OCI-LY1 (cell line): ENCODE data around the gene RASGRF1.

Experiments
- H2AFZ ChIP-seq: fragments of 200-600 bp; sonication (generic), shearing (Covaris generic); 2 replicates; pipeline ENCODE4 v1.6.0; 2014; ENCODE audit warnings: antibody characterized with exemption, mild to moderate bottlenecking, low read length
- H3F3A ChIP-seq: fragments of 200-600 bp; sonication (generic), shearing (Covaris generic); 2 replicates; pipeline ENCODE4 v1.6.0; 2014; ENCODE audit warnings: mild to moderate bottlenecking, antibody characterized with exemption, low read length, moderate library complexity; ENCODE audit not compliant: insufficient read depth
- H3K27ac ChIP-seq: fragments of 200-600 bp; sonication (generic); 2 replicates; pipeline ENCODE4 v1.5.1; 2014; ENCODE audit warnings: low read length, mixed run types, mild to moderate bottlenecking, low read depth; ENCODE audit not compliant: poor library complexity, severe bottlenecking
- H3K27me3 ChIP-seq: fragments of 200-600 bp; sonication (generic); 2 replicates; pipeline ENCODE4 v1.6.0; 2014; ENCODE audit warnings: antibody characterized with exemption, mild to moderate bottlenecking, low read length, moderate library complexity; ENCODE audit not compliant: insufficient read depth
- H3K36me3 ChIP-seq: fragments of 200-600 bp; sonication (generic); 2 replicates; pipeline ENCODE4 v1.6.1; 2014; ENCODE audit warnings: mild to moderate bottlenecking, antibody characterized with exemption, low read length, moderate library complexity, mixed read lengths; ENCODE audit not compliant: insufficient read depth
- H3K4me1 ChIP-seq: fragments of 200-600 bp; sonication (generic); 2 replicates; pipeline ENCODE4 v1.5.1; 2014; ENCODE audit warnings: mild to moderate bottlenecking, low read length, moderate library complexity; ENCODE audit not compliant: insufficient read depth, severe bottlenecking
- H3K4me2 ChIP-seq: fragments of 200-600 bp; sonication (generic), shearing (Covaris generic); 2 replicates; pipeline ENCODE4 v1.6.1; 2014; ENCODE audit warnings: low read length
- H3K4me3 ChIP-seq: fragments of 200-600 bp; sonication (generic); 2 replicates; pipeline ENCODE4 v1.5.1; 2014; ENCODE audit warnings: low read length, low read depth, mild to moderate bottlenecking, mixed read lengths; ENCODE audit not compliant: poor library complexity, severe bottlenecking
- H3K79me2 ChIP-seq: fragments of 200-600 bp; shearing (Covaris generic); 2 replicates; pipeline ENCODE4 v1.6.1; 2016; ENCODE audit warnings: mixed run types, low read length, mixed read lengths; ENCODE audit not compliant: insufficient read depth
- H3K9ac ChIP-seq: fragments of 200-600 bp; sonication (generic), shearing (Covaris generic); 2 replicates; pipeline ENCODE4 v1.6.1; 2014; ENCODE audit warnings: mild to moderate bottlenecking, low read length, mixed read lengths
- H3K9me2 ChIP-seq: fragments of 200-600 bp; sonication (generic), shearing (Covaris generic); 2 replicates; pipeline ENCODE4 v1.6.1; 2014; ENCODE audit warnings: low read depth, mild to moderate bottlenecking, low read length, mixed read lengths
- H3K9me3 ChIP-seq: fragments of 200-600 bp; shearing (Covaris generic); 2 replicates; pipeline ENCODE4 v1.6.1; 2014; ENCODE audit warnings: low read length, mixed read lengths
- H4K20me1 ChIP-seq: fragments of 200-600 bp; sonication (generic), shearing (Covaris generic); 2 replicates; pipeline ENCODE4 v1.6.0; 2016; ENCODE audit warnings: mild to moderate bottlenecking, low read length; ENCODE audit not compliant: insufficient read depth
- EZH2 ChIP-seq: fragments of 200-600 bp; sonication (generic), shearing (Covaris generic); IDR thresholded peaks from 2 replicates; pipeline ENCODE4 v1.8.0; 2017; ENCODE audit warnings: borderline replicate concordance, mixed run types, mild to moderate bottlenecking, antibody characterized with exemption, low read length, moderate library complexity, mixed read lengths
- TF ChIP-seq, protein P1 (sequence below): fragments of 200-600 bp; sonication (generic), shearing (Covaris generic); IDR thresholded peaks from 2 replicates; pipeline ENCODE4 v1.5.1; 2017; ENCODE audit warnings: mild to moderate bottlenecking, antibody characterized with exemption, low read length, moderate library complexity, mixed read lengths

RASGRF1 gene

DNA sequence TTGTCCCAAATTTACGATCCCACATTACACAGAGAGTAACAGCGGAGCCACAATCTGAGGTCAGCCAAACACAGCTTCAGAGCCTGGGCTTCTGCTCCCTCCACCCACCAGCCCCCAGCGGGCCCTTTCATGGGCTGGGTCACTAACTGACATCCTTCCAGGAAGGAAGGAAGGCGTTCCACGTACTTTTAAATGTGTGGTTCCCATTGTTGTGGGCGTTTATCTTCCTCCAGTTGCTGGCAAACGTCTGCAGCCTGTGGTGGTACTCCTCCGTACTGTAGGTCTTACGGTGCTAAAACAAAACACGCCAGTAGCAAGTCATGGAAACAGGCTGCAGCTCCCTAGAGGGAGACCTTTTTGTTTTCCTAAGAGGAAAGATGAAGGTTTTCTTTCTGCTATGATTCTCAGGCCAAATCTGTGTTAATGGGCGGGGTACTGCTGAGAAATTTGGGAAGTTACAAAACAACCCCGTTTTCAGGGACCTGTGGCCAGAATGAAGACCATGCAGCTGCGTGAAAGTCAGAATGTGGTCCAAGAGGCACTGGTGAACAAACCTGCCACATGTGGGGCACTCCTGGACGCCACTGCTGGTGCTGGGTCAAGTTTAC is 153.3 kb downstream of the RASGRF1 start:
- TF ChIP-seq, protein P1, sequence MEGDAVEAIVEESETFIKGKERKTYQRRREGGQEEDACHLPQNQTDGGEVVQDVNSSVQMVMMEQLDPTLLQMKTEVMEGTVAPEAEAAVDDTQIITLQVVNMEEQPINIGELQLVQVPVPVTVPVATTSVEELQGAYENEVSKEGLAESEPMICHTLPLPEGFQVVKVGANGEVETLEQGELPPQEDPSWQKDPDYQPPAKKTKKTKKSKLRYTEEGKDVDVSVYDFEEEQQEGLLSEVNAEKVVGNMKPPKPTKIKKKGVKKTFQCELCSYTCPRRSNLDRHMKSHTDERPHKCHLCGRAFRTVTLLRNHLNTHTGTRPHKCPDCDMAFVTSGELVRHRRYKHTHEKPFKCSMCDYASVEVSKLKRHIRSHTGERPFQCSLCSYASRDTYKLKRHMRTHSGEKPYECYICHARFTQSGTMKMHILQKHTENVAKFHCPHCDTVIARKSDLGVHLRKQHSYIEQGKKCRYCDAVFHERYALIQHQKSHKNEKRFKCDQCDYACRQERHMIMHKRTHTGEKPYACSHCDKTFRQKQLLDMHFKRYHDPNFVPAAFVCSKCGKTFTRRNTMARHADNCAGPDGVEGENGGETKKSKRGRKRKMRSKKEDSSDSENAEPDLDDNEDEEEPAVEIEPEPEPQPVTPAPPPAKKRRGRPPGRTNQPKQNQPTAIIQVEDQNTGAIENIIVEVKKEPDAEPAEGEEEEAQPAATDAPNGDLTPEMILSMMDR, result no peak
- no peak for TF ChIP-seq EZH2
- Histone ChIP-seq H3K9me2 (no peaks in the 10 kb centered on the region), H3K79me2 (no peaks in the 10 kb centered on the region), H4K20me1 (no peaks in the 10 kb centered on the region), H2AFZ (no peak overlapping the region), H3K4me1 (peaks cover 32% of the 10 kb centered on the region), H3K27ac (peak overlapping the region; percentile 78), H3K9me3 (no peaks in the 10 kb centered on the region), H3K9ac (no peak overlapping the region), H3K36me3 (peaks cover 44% of the 10 kb centered on the region), H3K4me2 (no peak overlapping the region), H3F3A (no peaks in the 10 kb centered on the region; the same call in 1 of the 2 replicates), H3K27me3 (no peaks in the 10 kb centered on the region), H3K4me3 (no peak overlapping the region)

DNA sequence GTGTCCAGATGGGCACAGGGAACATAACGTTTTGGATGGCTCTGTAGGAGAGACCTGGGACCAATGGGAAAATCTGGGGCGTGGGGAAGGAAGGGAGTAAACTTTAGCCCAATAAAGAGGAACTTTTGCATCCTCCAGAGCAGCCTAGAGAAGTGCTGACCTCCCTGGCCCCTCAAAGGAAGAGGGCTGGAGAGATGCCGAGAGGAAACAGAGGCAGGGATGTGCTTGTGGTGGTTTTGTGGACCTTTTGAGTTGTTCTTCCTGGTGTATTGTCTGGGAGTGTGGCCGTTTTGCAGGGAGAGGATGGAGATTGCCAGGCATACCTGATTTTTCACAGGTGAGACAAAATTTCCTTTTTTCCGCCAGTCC is 155.9 kb downstream of the RASGRF1 start:
- Histone ChIP-seq H3K9me3 (no peaks in the 10 kb centered on the region), H3K27me3 (no peaks in the 10 kb centered on the region), H3K9ac (no peak overlapping the region), H3K4me1 (peaks cover 19% of the 10 kb centered on the region), H4K20me1 (no peaks in the 10 kb centered on the region), H3K36me3 (peaks cover 44% of the 10 kb centered on the region), H3K9me2 (no peaks in the 10 kb centered on the region), H2AFZ (no peak overlapping the region), H3K4me2 (no peak overlapping the region), H3K4me3 (no peak overlapping the region), H3K79me2 (no peaks in the 10 kb centered on the region), H3K27ac (no peak overlapping the region), H3F3A (no peaks in the 10 kb centered on the region; the same call in 1 of the 2 replicates)
- TF ChIP-seq, protein P1, result no peak
- no peak for TF ChIP-seq EZH2

DNA sequence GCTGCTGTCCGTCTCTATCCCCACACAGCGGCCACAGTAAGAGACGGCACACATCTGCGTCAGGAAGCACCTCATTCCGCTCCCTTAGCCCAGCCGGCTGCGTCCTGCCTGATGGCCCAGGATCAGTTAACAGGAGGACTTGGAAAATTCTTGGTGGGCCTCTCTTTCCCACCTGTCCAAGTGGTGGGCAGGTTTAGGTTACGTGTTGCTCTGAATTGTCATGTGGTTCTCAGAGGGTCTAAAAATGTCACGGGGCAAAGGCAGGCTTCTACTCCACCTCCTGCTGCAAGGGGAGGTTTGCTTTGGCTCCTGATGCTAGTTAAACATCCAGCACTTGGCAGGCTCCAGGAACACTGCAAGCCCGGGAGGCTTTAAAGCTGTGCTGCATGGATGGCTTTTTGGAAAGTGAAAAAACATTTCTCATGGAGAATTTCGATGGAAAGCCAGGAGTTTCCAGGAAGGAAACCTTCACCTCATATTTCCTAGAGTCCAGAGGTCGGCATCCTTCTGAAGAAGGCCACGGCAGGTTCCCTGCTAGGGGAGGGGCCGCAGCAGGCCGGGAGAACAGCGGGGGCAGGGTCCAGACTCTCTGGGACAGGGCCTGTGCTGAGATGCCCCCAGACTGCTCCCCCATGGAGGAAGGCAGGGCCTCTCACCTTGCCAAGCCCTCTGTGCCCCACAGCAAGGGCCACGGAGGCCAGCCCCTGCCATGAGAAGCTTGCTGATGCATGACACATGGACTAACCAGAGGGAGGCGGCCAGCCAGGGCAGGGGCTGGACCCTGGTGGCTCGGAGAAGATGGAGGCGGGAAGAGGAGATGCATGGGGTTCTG is 156.5 kb downstream of the RASGRF1 start:
- Histone ChIP-seq H4K20me1 (no peaks in the 10 kb centered on the region), H3K79me2 (no peaks in the 10 kb centered on the region), H3K4me1 (peaks cover 13% of the 10 kb centered on the region), H3K36me3 (peaks cover 44% of the 10 kb centered on the region), H3F3A (no peaks in the 10 kb centered on the region; the same call in 1 of the 2 replicates), H3K4me2 (no peak overlapping the region), H3K9me2 (no peaks in the 10 kb centered on the region), H3K27ac (no peak overlapping the region), H3K9ac (no peak overlapping the region), H2AFZ (no peak overlapping the region), H3K27me3 (no peaks in the 10 kb centered on the region), H3K4me3 (no peak overlapping the region), H3K9me3 (no peaks in the 10 kb centered on the region)
- TF ChIP-seq EZH2, result no peak
- TF ChIP-seq, protein P1, result no peak
